Mesendoderm (in vitro differentiated cells): ENCODE data around the gene USH2A.

ENCODE experiments used
- DNase-seq: peaks from one replicate; pipeline ENCODE4 v3.0.0; 2013
- H2AK5ac ChIP-seq: 2 replicates; pipeline ENCODE4 v1.6.1; 2013; ENCODE audit warnings: low read length, inconsistent platforms
- H2BK120ac ChIP-seq: 2 replicates; pipeline ENCODE4 v1.6.1; 2013; ENCODE audit warnings: low read depth, mild to moderate bottlenecking, low read length, moderate library complexity, mixed read lengths
- H2BK15ac ChIP-seq: replicated peaks from 2 replicates; pipeline ENCODE4 v1.6.1; 2013; ENCODE audit warnings: low read depth, mild to moderate bottlenecking, moderate library complexity
- H2BK5ac ChIP-seq: 2 replicates; pipeline ENCODE4 v1.6.1; 2013; ENCODE audit warnings: low read length, inconsistent platforms
- H3K18ac ChIP-seq: 2 replicates; pipeline ENCODE4 v1.6.1; 2013; ENCODE audit warnings: mild to moderate bottlenecking, low read length, mixed read lengths
- H3K23ac ChIP-seq: one replicate; pipeline ENCODE4 v1.6.1; 2013; ENCODE audit warnings: low read length
- H3K27ac ChIP-seq: 2 replicates; pipeline ENCODE4 v1.5.1; 2013; ENCODE audit warnings: low read depth, mild to moderate bottlenecking, inconsistent platforms, low read length, moderate library complexity
- H3K27me3 ChIP-seq: 2 replicates; pipeline ENCODE4 v1.6.1; 2013; ENCODE audit warnings: low read length, control low read depth, mild to moderate bottlenecking, inconsistent platforms; ENCODE audit not compliant: insufficient read depth, poor library complexity
- H3K36me3 ChIP-seq: 2 replicates; pipeline ENCODE4 v1.6.1; 2013; ENCODE audit warnings: low read length, inconsistent platforms; ENCODE audit not compliant: control insufficient read depth, insufficient read depth
- H3K4ac ChIP-seq: one replicate; pipeline ENCODE4 v1.6.1; 2013; ENCODE audit warnings: low read depth, mild to moderate bottlenecking, low read length, moderate library complexity
- H3K4me1 ChIP-seq: 2 replicates; pipeline ENCODE4 v1.6.1; 2013; ENCODE audit warnings: low read depth, low read length, inconsistent platforms; ENCODE audit not compliant: control insufficient read depth
- H3K4me2 ChIP-seq: 2 replicates; pipeline ENCODE4 v1.6.1; 2013; ENCODE audit warnings: low read length
- H3K4me3 ChIP-seq: 2 replicates; pipeline ENCODE4 v1.5.1; 2013; ENCODE audit warnings: mild to moderate bottlenecking, low read length
- H3K56ac ChIP-seq: one replicate; pipeline ENCODE4 v1.6.1; 2013; ENCODE audit warnings: low read length
- H3K79me1 ChIP-seq: 2 replicates; pipeline ENCODE4 v1.6.1; 2013; ENCODE audit warnings: low read length, inconsistent platforms
- H3K79me2 ChIP-seq: 2 replicates; pipeline ENCODE4 v1.6.1; 2013; ENCODE audit warnings: mild to moderate bottlenecking, low read length; ENCODE audit not compliant: control insufficient read depth, insufficient read depth
- H3K9ac ChIP-seq: 2 replicates; pipeline ENCODE4 v1.6.1; 2013; ENCODE audit warnings: low read length, inconsistent platforms
- H4K5ac ChIP-seq: one replicate; pipeline ENCODE4 v1.6.1; 2013; ENCODE audit warnings: low read length
- H4K8ac ChIP-seq: one replicate; pipeline ENCODE4 v1.6.1; 2013; ENCODE audit warnings: low read depth, mild to moderate bottlenecking, control low read depth, low read length, moderate library complexity
- WGBS: extraction: QIAGEN DNeasy Blood & Tissue Kit; methylation state at CpG from one replicate; pipeline ENCODE4 v1.1.7; 2013; ENCODE audit warnings: low lambda C conversion rate, missing lambda C conversion rate; ENCODE audit not compliant: insufficient coverage; ENCODE audit errors: extremely low coverage; 5-methylcytosine and 5-hydroxymethylcytosine counted together

USH2A gene

GRCh38 chr1:215797859-215798258 lies 625.4 kb downstream of the USH2A start:
- H3K27ac ChIP-seq = no peak overlapping the region
- H3K79me2 ChIP-seq = no peaks in the 10 kb centered on the region
- no peak overlapping the region for H4K8ac ChIP-seq
- H2AK5ac ChIP-seq = no peak overlapping the region
- H3K4me3 ChIP-seq = no peak overlapping the region
- no peak overlapping the region for H3K4me2 ChIP-seq
- H3K23ac ChIP-seq = no peak overlapping the region
- H2BK15ac ChIP-seq = no peak overlapping the region
- H2BK5ac ChIP-seq = no peak overlapping the region
- no peak for DNase-seq
- no peaks in the 10 kb centered on the region for H3K79me1 ChIP-seq
- H4K5ac ChIP-seq = no peak overlapping the region
- no peaks in the 10 kb centered on the region for H3K36me3 ChIP-seq
- no peaks in the 10 kb centered on the region for H3K27me3 ChIP-seq
- H3K18ac ChIP-seq = no peak overlapping the region
- H3K4ac ChIP-seq = no peak overlapping the region
- no peak overlapping the region for H3K9ac ChIP-seq
- H3K56ac ChIP-seq = no peak overlapping the region
- H2BK120ac ChIP-seq = no peak overlapping the region
- no peaks in the 10 kb centered on the region for H3K4me1 ChIP-seq

DNA sequence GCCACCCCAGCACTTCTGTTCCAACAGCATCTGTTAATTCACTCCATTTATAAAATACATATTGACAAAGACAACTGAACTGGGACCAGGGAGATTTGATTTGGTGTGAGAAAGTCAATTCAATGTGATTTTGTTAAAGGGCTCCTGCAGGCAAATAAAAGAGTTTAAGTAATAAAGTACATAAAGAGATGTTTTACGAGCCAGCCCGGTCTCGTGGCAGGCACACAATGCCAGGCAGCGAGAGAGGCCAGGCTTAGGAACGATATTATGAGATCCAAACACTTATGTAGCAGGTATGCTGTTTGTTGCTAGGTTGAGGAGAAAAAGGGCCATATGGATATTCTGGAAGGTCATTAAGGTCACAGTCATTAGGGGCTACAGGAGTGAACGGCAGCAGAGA lies 629.1 kb downstream of the USH2A start:
- H3K4me3 ChIP-seq = no peak overlapping the region
- no peaks in the 10 kb centered on the region for H3K79me2 ChIP-seq
- no peak overlapping the region for H3K4me2 ChIP-seq
- DNase-seq = no peak
- H2BK15ac ChIP-seq = no peak overlapping the region
- no peaks in the 10 kb centered on the region for H3K79me1 ChIP-seq
- H4K8ac ChIP-seq = no peak overlapping the region
- H3K18ac ChIP-seq = no peak overlapping the region
- no peak overlapping the region for H2BK120ac ChIP-seq
- H3K9ac ChIP-seq = no peak overlapping the region
- H2AK5ac ChIP-seq = no peak overlapping the region
- no peaks in the 10 kb centered on the region for H3K36me3 ChIP-seq
- H3K23ac ChIP-seq = no peak overlapping the region
- H3K27ac ChIP-seq = no peak overlapping the region
- no peaks in the 10 kb centered on the region for H3K4me1 ChIP-seq
- no peaks in the 10 kb centered on the region for H3K27me3 ChIP-seq
- no peak overlapping the region for H4K5ac ChIP-seq
- H3K4ac ChIP-seq = no peak overlapping the region
- WGBS = no CpG with 5 or more reads among the region's 6 CpGs
- no peak overlapping the region for H3K56ac ChIP-seq
- H2BK5ac ChIP-seq = no peak overlapping the region

DNA sequence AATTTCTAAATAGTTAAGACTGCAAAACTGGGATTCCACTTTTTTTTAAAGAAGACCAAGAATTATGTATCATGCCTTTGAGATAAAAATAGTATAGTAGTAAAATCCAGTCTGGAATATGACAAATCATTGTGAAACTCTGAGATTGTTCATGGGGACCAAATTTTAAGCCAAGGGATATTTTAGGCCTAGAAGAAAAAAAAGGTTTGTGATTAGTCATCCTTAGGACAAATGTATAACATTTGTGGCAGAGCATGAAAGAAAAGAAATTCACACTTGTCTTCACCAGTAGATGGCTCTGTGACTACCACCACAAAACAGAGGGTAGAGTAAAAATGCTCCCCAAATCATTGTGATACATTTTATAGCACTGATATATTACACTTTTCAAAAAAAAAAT lies 630.1 kb downstream of the USH2A start:
- Histone ChIP-seq H4K8ac (no peak overlapping the region), H3K79me1 (no peaks in the 10 kb centered on the region), H2BK5ac (no peak overlapping the region), H3K27me3 (no peaks in the 10 kb centered on the region), H3K27ac (no peak overlapping the region), H3K36me3 (no peaks in the 10 kb centered on the region), H3K18ac (no peak overlapping the region), H3K4me1 (no peaks in the 10 kb centered on the region), H3K4ac (no peak overlapping the region), H3K4me2 (no peak overlapping the region), H3K23ac (no peak overlapping the region), H2BK15ac (no peak overlapping the region), H3K4me3 (no peak overlapping the region), H2AK5ac (no peak overlapping the region), H3K9ac (no peak overlapping the region), H2BK120ac (no peak overlapping the region), H3K56ac (no peak overlapping the region), H4K5ac (no peak overlapping the region), H3K79me2 (no peaks in the 10 kb centered on the region)
- DNase-seq = peak; percentile 18

GRCh38 chr1:215792446-215792845 lies 630.8 kb downstream of the USH2A start:
- no peak overlapping the region for H3K23ac ChIP-seq
- H3K79me1 ChIP-seq = no peaks in the 10 kb centered on the region
- H3K4me1 ChIP-seq = no peaks in the 10 kb centered on the region
- no peak overlapping the region for H4K8ac ChIP-seq
- H3K4me2 ChIP-seq = no peak overlapping the region
- no peak overlapping the region for H2BK120ac ChIP-seq
- no peak overlapping the region for H3K18ac ChIP-seq
- no peak overlapping the region for H3K9ac ChIP-seq
- no peak overlapping the region for H4K5ac ChIP-seq
- no peak overlapping the region for H3K27ac ChIP-seq
- H3K56ac ChIP-seq = no peak overlapping the region
- H3K36me3 ChIP-seq = no peaks in the 10 kb centered on the region
- no peak overlapping the region for H3K4me3 ChIP-seq
- H2BK15ac ChIP-seq = no peak overlapping the region
- DNase-seq = no peak
- no peak overlapping the region for H2AK5ac ChIP-seq
- H3K4ac ChIP-seq = no peak overlapping the region
- no peak overlapping the region for H2BK5ac ChIP-seq
- no CpG with 5 or more reads among the region's 8 CpGs for WGBS
- H3K79me2 ChIP-seq = no peaks in the 10 kb centered on the region
- no peaks in the 10 kb centered on the region for H3K27me3 ChIP-seq

DNA sequence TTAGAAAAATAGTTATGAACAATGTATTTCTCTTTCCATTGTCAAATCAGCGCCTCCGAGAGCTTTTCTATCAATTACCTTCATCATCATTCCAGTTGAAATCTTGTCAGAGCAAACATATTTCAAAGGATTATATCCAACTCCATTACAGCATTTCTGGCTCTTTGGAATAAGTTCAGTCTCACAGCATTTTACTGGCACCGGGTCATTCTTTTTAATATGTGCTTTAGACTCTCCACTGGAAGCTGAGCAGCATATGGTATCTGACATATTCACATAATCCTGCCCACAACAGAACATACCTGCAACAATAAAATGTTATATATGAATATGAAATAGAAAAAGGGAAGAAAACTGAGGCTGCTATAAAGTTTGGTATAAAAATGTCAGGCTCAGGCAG lies 633.3 kb downstream of the USH2A start:
- Histone ChIP-seq H3K79me1 (no peaks in the 10 kb centered on the region), H2BK5ac (no peak overlapping the region), H3K79me2 (no peaks in the 10 kb centered on the region), H3K4me3 (no peak overlapping the region), H3K27me3 (no peaks in the 10 kb centered on the region), H3K4me1 (no peaks in the 10 kb centered on the region), H2AK5ac (no peak overlapping the region), H3K18ac (no peak overlapping the region), H3K23ac (no peak overlapping the region), H2BK120ac (no peak overlapping the region), H3K36me3 (no peaks in the 10 kb centered on the region), H3K9ac (no peak overlapping the region), H2BK15ac (no peak overlapping the region), H4K5ac (no peak overlapping the region), H3K4ac (no peak overlapping the region), H3K27ac (no peak overlapping the region), H3K4me2 (no peak overlapping the region), H3K56ac (no peak overlapping the region), H4K8ac (no peak overlapping the region)
- no CpG with 5 or more reads among the region's 3 CpGs for WGBS
- DNase-seq = no peak

DNA sequence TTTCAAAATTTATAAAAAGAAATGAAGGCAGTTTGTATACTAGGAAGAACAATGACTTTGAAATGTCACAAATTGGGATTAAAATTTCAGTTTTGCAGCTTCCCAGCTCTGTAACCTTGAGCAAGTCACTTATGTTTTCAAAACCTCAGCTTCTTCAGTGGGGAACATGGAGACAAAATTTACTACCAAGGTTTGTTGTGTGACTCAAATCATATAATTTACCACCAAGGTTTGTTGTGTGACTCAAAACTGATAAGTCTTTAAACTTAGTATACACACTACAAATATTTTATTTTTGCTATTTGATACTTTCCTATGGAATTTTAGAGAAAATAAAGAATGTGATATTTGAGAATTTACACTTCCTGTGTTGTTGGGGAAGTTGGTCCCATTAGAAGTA lies 636.3 kb downstream of the USH2A start:
- Histone ChIP-seq H2BK5ac (no peak overlapping the region), H3K23ac (no peak overlapping the region), H3K27me3 (no peaks in the 10 kb centered on the region), H3K4me1 (no peaks in the 10 kb centered on the region), H3K27ac (no peak overlapping the region), H3K79me1 (no peaks in the 10 kb centered on the region), H4K5ac (no peak overlapping the region), H2AK5ac (no peak overlapping the region), H3K18ac (no peak overlapping the region), H2BK120ac (no peak overlapping the region), H3K36me3 (no peaks in the 10 kb centered on the region), H2BK15ac (no peak overlapping the region), H4K8ac (no peak overlapping the region), H3K4me3 (no peak overlapping the region), H3K9ac (no peak overlapping the region), H3K56ac (no peak overlapping the region), H3K79me2 (no peaks in the 10 kb centered on the region), H3K4ac (no peak overlapping the region), H3K4me2 (no peak overlapping the region)
- DNase-seq = no peak
